Stimulated activated CD8-positive, alpha-beta memory T cell treated with anti-CD3 and anti-CD28 coated beads, Interleukin-4, amount 100 ng/mL, for 4 hours (primary cell): Measurements from ENCODE around the gene CDC14B.
"Not testable (repeated sequence)": the region's sequence is repeated elsewhere in the genome, so short reads cannot be mapped to it uniquely, and the experiment has no call there.

Experiments used
- DNase-seq, 2 donors: peaks; one replicate each; pipeline ENCODE4 v3.0.0-alpha.2; 2020; ENCODE audit warnings: low read depth in 2 of 2, low spot score in 1 of 2

CDC14B gene

DNA sequence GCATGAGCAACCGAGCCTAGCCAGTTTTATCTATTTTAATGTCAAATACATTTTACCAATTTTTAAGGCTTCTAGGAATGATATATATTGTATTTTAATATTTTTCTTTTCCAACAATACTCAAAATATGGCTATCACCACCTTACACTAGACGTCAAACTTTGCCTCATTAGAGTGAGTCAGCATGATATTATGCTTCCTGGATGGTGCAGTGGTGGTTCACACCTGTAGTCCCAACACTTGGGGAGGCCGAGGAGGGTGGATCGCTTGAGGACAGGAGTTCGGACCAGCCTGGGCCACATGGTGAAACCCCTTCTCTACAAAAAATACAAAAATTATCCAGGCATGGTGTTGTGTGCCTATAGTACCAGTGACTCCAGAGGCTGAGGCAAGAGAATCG, 7.3 kb upstream of the CDC14B start:
- no peak for DNase-seq

DNA sequence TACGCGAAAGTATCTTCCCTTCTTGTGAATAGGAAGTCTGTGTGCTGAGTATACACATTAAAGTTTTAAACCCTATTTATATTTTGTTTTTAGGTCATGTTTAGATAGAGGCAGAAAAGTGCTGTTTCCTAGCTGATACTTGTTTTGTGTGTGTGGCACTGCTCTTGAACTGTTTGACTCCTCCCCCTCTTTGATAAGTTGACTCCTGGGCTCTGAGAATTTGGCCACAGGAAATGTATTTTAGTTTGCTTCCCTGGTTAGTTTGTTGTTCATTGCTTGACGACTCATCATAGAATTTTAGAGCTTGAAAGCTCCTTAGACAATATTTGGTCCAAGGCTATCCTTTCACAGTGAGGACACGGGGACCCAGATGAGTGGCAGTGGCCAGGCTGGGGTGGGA, 2.0 kb upstream of the CDC14B start:
- no peak for DNase-seq

DNA sequence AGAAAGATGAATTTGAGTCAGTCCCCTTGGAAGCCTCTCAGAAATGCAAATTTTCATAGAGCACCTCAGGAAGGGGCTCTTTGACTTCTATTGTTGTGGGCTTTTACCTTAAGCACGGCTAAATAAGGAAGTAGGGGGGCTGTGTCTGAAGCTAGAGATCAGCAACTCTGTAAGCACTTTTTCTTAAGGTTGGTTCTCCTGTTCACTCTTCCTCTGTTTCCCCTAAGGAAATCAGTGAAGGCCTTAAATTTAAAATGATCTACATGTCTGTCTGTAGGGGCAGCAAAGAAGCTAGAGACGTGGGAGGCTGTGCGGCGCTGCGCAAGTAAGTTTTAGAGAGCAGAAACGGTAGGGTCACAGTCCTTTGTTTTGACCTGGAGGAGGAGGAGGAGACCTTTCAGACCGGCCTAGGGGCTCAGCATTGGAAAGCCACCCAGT, 1.2 kb upstream of the CDC14B start:
- no peak for DNase-seq

DNA sequence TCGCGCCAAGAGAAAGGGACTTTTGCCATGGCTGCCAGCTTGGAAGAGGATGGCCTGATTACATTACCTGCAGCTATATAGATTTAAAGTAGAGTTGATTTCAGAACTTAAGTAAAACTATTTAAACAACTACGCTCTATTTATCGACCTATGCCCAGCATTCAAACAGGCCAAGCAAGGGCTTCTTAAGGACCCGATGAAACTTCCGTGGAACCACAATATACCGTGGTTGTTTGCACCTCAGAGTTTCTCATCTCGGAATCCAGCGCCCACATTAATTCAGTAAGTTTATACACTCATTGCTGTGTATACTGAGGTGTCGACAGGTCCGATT, 505 bp upstream of the CDC14B start:
- DNase-seq, result no peak

DNA sequence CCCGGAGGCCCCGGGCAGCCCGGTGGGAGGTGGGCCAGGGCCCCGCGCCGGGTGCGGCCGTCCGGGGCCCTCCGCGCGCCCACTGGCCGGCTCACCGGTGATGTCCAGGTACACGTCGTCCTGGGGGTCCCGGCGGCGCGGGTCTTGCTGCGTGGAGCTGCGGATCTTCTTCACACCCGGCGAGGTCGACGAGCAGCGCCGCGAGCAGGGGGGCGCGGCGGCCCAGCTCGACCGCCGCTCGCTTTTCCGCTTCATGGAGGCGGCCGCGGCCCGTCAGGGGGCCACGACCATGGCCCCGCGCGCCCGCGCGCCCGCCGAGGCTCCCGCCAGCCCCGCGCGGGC, 548 bp downstream of the CDC14B start:
- DNase-seq, result no peak

DNA sequence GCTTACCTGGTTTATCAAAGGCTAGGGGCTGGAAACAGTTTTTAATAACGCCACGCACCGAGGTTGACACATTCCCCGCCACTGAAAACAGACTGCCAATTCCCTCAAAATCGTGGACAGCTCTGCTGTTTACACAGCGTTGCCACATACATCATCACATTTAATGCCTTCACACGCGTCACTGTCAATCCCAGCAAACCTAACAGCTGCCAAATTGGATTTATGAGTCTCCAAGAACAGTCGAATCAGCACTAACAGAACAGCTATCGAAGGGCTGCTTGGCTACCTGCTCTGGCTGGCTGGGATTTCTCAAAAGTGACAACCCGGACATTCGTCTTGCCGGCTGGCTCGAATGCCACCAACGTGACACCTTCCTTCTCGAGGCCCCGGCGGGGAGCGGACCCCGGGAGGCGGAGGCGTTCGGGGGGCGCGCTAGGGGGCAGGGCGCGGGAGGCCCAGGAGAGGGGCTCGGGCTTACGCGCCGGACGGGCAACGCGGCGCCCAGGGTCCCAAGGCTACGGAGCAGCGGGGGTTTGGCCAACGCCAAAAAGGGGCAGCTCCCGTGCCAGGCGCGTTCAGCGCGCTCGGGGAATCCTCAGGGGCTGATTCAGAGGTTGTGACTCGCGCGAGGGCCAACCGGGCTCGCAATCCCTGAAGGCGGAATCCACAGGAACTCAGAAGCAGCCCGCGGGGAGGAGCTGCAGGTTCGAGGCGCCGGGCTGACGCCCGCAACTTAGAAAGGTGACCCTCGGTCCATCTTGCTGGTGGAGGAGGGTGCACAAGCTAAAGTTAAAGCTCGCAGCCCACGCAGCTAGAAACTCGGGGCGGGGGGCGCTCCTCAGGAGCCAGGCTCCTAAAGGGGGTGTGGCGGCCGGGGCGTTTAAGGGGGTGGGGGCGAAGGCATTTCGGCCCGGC, 1.2 kb downstream of the CDC14B start:
- DNase-seq, result no peak

DNA sequence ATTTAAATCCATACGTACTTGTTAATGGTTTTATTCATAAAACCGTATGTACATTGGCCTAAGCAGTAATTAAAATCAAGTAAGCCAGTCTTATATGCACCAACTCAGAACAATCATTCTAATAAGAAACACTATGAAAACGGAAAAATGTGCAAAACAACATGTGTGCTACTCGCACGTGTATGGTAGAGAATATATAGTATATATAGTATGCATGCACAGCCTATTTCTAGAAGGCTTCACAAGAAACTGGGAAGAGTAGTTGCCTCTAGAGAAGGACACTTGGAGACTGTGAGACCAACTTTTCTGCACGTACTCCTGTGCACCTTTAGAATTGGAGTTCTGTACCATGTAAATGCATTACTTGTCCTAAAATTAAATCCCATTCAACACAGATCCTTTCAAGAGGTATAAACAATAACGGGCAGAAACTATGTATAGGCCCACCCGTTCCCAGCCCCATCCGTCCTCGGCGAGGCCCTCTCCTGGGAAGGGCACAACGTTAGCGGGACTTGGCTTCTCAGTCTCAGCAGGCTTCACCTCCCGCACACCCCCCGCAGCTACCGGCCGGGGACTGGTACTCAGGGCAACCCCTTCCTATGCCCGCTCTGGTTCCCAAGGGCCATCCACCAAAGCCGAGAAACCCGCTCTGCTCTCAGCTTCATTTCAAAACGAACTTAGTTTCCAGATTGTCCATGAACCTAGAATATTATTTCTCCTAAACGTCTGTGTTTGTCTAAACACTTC, 2.0 kb downstream of the CDC14B start:
- DNase-seq, result no peak

DNA sequence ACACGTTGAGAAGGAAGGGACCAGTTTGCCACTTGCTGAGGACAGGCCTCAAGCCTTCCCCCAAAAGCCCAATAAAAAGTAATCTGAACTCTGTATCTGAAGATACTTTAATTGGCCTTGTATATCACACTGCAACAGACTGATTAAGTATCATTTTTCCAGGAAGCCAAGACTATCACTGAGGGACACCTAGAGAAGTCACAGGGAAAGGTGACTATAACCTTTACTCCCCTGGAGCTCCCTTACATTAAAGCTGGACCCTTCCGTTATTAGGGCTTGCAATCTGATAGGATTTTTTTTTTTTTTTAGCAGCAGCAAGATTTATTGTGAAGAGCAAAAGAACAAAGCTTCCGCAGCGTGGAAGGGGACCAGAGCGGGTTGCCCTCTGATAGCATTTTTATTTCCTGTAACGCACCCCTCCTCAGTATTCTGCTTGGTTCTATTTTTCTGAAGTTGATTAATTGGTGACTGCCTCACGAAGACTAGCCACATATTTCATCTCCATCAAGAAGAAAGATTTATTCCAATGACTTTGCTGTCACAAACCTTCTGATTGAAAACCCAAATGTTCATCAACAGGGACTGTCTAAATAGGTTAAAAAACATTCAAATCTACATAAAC, 2.7 kb downstream of the CDC14B start:
- no peak for DNase-seq

DNA sequence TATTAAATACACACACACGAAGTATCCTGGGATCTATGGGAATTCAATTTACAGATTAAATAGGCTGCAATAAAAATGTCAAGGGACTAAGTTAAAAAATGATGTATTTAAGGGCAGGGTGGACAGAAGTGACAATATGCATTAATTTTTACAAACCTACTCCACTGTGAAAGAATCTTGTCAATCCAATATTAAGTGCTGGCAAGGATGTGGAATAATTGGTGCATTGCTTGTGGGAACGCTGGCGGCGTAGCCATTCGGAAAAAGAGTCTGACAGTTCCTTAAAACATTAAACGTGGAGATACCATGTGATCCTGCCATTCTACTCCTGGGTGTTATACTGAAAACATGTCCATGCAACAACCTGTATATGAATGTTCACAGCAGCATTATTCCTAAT, 4.2 kb downstream of the CDC14B start:
- DNase-seq, result no peak

DNA sequence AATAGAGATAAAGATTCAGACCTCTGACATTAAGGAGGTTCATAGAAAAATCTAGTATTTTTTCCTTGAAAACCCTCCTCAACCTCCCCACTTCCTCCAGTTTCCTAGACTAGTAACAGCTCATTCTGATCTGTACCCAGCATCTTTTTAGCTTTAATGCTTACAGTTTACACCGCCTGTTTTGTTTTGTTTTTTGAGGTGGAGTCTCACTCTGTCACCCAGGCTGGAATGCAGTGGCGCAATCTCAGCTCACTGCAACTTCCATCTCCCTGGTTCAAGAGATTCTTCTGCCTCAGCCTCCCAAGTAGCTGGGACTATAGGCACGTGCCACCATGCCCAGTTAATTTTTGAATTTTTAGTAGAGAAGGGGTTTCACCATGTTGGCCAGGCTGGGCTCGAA, 5.0 kb downstream of the CDC14B start:
- DNase-seq, result not testable (repeated sequence)

DNA sequence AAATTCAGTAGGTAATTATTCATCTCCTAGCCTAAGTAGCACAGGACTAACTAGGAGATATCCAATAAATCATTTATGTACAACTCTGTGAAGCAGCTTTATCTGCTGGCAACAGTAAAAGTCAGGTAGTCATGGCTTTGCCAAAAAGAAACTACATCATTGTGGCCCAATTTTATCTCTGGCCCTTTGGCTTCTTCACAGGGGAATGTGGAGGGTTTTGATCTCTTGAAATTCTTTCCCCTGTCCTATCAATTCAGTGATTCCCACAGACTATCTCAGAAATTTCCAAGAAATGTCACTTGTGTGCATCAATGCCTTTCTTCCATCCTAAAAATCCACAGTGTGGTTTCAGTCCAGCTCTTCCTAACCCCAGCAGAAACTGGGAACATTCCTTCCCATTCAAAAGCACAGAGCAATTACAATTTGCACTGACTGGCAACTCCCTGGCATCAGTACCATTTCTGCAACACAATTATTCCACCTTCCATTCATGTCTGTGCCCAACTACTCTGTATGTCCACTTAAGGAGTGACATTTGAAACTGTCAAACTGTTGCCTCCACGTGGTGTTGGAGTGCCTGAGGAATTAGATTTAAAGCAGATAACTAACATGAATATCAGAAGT, 6.6 kb downstream of the CDC14B start:
- DNase-seq, result no peak

DNA sequence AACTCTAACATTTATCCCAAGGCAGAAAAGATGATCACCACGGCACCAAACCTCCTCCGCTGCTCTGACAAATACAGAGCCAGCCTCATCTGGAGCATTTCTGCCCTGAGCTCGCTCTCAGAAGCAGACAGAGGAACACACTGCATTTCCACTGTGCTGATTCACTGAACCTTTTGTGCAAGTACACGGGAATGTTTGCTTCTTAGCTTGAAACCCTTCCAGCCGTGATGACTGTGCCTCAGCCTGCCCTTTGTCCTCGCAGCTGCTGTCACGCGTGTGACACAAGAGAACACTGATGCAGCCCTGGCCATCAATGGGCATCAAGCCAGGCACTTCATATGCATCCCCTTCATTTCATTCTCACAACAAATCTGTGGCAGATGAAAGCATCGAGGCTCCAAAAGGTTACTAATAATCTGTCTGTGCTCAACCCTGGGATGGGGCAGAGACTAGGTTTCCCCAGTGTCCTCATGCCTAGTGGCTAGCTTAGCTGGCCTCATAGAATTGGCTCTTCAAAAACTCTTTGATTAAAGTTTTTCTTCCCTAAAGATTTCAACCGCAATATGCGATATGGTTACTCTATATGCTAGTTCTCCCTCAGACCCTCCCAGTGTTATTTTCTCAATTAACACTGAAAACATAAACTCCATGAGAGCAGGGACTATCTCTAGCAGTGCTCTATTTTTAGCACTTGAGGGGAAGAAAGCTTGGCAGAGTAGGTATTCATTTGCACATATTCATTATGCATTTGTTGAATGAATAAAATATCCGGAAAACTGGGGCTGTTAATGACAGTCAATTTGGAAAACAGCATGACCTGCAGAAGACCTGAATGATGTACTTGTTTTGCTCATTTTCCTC, 7.3 kb downstream of the CDC14B start:
- DNase-seq, result no peak

DNA sequence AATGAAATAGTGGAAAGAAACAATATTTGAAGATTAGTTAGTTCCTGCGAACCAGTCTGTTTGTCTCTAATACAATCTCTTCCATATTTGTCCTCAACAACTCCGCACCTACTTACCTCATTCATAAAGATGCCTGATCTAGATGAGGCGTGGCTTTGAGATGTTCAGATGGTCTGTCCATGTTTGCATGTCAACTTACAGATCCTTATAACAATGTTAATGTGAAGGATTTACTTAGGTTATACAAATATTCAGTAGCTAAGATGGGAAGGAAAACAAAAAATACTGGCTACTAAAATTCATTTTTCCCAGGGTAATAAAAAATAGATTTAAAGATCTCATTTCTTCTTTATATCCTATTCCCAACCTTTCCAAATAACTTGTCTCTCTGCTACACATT, 8.3 kb downstream of the CDC14B start:
- no peak for DNase-seq

DNA sequence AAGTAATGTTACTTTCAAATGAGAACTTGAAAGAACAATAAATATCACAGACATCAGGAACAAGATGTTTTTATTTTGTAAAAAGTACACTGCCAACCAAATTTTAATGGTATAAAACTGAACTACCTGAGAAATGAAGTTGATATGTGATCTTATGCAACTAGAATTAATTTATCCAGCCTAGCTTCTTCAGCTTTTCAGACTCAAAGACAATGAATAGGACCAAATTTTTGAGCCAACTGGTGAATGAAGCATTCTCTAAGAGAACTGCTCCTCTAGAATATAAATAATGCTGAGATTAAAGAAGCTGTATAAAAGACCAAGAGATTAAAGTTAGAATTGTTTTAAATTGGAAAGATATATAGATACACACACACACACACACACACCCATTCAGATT, 9.9 kb downstream of the CDC14B start:
- no peak for DNase-seq

DNA sequence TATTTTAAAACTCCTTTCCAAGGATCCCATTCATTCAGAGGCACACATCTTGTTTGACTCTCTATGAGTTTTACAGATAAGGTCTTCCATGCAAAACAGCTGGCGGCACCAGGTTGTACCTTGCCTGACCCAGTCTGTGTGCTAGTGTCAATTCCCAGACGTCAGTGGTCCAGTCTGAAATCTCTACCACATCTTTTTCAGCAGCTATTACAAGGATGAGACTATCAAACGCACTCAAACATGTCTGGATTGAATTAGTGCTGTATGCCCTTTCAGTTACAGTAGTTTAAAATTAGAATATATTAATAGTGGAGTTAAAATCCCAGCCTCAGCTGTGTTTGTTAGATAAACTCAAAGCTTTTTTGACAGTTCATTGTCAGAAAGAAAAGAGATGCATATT, 11.7 kb downstream of the CDC14B start:
- DNase-seq, result no peak

DNA sequence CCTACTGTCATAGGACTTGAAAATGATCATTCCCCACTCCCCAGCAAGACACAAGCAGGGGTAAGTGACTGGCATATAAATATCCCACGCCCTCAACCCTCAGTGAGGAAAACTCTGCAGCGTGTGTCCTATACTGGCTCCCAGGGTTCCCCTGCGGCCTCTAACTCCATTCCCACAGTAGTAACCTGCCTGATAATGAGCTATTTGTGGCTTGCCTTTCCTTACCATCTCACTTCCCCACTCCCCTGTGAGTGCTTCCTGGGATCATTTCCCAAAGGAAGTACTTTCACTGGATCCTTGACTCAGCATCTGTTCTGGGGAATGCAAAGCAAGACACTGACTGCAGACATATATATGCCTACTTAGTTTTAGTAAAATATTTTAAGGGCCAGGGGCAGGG, 14.3 kb downstream of the CDC14B start:
- no peak for DNase-seq

DNA sequence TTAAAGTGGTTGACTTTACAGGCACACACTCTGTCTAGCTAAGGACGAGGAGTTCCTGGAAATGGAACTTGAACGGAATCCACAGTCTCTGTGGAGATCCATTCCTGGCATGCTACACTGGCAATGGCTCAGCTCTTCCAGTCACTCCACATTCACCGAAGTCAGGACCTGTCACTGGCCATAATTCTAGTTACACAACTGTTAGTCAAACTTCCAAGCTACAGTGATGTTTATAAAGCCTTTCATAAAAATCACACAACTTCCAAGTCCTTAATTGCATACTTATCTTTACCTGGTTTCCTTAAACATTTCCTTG, 15.7 kb downstream of the CDC14B start:
- DNase-seq, result no peak

DNA sequence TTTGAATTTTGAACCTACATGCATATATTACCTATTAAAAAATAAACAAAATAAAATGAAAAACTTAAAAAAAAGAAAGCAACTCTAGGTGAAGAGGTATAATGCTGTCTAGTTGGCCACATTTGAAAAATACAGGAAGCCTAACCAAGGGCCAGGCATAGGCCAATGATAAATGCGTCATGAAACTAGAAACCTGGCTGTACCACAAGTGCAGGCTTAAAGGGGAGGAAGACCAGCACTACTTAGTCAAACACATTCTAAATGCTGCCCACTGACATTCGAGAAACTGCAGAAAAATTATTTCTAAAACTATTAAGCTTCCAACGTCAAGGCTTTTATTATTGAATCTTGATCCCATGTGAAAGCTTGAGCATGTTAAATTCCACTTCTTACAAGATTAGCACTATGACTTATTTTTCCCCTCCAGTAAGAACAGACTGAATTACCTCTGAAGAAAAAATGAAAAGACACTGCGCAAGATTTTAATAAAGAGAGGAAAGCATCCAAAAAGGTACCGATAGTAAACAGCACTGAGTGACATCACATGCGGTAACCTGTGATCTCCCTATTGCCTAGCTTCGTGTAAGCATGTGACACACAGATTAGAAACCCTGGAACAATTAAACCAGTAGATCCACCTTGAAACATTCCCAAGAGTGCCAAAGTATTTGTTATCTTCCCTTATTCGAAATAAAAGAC, 16.2 kb downstream of the CDC14B start:
- no peak for DNase-seq

DNA sequence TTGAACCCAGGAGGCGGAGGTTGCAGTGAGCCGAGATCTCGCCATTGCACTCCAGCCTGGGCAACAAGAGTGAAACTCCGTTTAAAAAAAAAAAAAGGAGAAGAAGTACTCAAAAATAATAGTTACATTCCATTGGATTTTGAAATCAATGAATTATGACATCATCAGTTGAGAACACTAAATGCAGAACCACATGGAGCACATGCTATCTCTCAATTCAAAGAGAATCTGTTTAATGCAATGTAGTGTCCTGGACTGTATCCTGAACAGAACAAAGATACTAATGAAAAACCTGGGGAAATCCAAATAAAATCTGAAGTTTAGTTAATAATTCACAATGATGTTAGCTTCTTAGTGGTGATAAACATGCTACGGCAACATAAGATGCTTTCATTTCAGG, 20.3 kb downstream of the CDC14B start:
- DNase-seq, result no peak

DNA sequence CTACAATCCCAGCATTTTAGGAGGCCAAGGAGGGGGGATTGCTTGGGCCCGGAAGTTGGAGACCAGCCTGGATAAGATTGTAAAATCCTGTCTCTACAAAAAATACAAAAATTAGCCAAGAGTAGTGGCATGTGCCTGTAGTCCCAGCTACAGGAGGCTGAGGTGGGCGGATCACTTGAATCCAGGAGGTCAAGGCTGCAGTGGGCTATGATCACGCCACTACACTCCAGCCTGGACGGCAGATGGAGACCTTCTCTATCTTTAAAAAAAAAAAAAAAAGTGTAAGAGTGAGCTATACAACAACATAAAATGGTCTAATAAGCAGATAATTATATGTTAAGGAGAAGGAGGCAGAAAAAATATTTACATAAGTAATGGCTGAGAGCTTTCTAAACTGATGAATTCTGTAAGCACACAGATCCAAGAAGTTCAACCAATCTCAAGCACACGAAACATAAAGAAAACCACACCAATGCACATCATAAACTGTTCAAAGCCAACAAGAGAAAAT, 23.0 kb downstream of the CDC14B start:
- no peak for DNase-seq
